Measurements from ENCODE around the gene ZNF90. TPM values are rescaled to one million over a fixed set of nuclear protein-coding genes. Genes with fewer than 3 reads are reported as not detected.
"Not testable (repeated sequence)": the region's sequence is repeated elsewhere in the genome, so short reads cannot be mapped to it uniquely, and the experiment has no call there.

The ZNF90 gene
- total RNA-seq, 1 donor from 2014 or later = 39.2 TPM

- no peak for DNase-seq (ENCODE audit: low spot score)
These were observed 25.4 kb downstream of the ZNF90 start for GRCh38 chr19:20103091-20103740.

GRCh38 chr19:20107301-20107700, 29.5 kb downstream of the ZNF90 start:
- DNase-seq (ENCODE audit: low spot score) = no peak

DNA sequence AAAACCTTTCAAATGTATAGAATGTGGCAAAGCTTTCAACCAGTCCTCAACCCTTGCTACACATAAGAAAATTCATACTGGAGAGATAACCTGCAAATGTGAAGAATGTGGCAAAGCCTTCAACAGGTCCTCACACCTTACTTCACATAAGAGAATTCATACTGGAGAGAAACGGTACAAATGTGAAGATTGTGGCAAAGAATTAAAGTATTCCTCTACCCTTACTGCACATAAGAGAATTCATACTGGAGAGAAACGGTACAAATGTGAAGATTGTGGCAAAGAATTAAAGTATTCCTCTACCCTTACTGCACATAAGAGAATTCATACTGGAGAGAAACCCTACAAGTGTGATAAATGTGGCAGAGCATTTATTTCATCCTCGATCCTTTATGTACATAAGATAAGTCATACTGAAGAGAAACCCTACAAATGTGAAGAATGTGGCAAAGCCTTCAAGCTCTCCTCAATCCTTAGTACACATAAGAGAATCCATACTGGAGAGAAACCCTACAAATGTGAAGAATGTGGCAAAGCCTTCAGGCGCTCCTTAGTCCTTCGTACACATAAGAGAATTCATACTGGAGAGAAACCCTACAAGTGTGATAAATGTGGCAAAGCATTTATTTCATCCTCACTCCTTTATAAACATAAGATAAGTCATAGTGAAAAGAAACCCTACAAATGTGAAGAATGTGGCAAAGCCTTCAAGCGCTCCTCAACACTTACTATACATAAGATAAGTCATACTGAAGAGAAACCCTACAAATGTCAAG, 40.5 kb downstream of the ZNF90 start:
- DNase-seq (ENCODE audit: low spot score) = not testable (repeated sequence)

DNA sequence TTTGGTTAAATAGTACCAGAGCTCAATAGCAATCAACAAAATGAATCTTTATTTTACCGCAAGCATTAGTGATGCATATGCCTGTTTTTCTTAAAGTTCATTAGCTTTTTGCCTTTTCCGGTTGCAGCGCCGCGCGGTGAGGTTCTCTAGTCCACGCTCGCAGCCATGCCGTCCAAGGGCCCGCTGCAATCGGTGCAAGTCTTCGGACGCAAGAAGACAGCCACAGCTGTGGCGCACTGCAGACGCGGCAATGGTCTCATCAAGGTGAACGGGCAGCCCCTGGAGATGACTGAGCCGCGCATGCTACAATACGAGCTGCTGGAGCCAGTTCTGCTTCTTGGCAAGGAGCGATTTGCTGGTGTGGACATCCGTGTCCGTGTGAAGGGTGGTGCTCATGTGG, 47.1 kb downstream of the ZNF90 start:
- DNase-seq (ENCODE audit: low spot score) = no peak

GRCh38 chr19:20132933-20133332, 55.1 kb downstream of the ZNF90 start:
- not testable (repeated sequence) for DNase-seq (ENCODE audit: low spot score)

DNA sequence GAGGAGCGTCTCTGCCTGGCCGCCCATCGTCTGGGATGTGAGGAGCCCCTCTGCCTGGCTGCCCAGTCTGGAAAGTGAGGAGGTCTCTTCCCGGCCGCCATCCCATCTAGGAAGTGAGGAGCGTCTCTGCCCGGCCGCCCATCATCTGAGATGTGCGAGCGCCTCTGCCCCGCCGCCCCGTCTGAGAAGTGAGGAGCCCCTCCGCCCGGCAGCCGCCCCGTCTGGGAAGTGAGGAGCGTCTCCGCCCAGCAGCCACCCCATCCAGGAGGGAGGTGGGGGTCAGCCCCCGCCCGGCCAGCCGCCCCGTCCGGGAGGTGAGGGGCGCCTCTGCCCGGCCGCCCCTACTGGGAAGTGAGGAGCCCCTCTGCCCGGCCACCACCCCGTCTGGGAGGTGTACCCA, 59.9 kb downstream of the ZNF90 start:
- not testable (repeated sequence) for DNase-seq (ENCODE audit: low spot score)

DNA sequence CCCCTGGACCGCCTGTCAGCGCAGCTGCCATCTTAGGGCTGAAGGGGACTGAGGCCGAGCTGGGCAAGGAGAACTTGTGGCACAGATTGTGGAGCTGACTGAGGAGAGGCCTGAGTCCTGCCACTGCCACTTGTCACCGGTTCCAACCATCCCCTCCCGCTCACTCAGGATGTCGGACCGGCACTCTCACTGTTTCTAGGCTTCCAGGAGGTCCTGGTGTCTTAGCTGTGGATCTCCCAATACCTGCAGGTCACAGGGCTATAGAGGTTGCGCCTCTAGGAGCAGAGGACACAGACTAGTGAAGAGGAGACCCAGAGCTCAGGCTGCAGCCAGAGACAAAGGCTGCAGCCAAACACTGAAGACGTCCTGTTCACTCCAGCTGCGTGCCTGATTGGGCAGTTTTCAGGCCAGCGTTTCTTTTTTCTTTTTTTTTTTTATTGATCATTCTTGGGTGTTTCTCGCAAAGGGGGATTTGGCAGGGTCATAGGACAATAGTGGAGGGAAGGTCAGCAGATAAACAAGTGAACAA, 73.9 kb downstream of the ZNF90 start:
- no peak for DNase-seq (ENCODE audit: low spot score)

- not testable (repeated sequence) for DNase-seq (ENCODE audit: low spot score)
These were observed 74.7 kb downstream of the ZNF90 start for GRCh38 chr19:20152506-20152905.

- DNase-seq (ENCODE audit: low spot score) = no peak
These were observed 75.5 kb downstream of the ZNF90 start for GRCh38 chr19:20153281-20153680.

GRCh38 chr19:20154636-20155035, 76.8 kb downstream of the ZNF90 start:
- no peak for DNase-seq (ENCODE audit: low spot score)

DNA sequence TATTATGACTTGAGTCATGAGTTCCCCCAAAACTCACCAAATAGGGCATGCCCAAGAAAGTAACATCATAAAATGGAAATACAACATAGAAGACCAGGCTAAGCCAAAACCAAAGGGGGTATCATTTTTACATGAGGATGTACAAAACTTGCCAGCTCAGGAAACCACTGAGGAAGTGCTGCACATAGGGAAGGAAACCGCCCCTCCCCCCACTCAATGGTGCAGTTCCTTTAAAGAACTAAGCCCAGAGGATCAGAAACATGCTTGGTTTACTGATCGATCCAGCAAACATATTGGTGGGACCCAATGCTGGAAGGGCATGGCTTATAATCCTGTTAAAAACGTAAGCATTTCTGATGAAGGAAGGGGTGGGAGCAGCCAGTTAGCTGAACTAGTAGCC, 85.0 kb downstream of the ZNF90 start:
- DNase-seq (ENCODE audit: low spot score) = no peak

GRCh38 chr19:20164456-20164855, 86.7 kb downstream of the ZNF90 start:
- no peak for DNase-seq (ENCODE audit: low spot score)

GRCh38 chr19:20165971-20166592, 88.3 kb downstream of the ZNF90 start:
- DNase-seq (ENCODE audit: low spot score) = peak; percentile 66

DNA sequence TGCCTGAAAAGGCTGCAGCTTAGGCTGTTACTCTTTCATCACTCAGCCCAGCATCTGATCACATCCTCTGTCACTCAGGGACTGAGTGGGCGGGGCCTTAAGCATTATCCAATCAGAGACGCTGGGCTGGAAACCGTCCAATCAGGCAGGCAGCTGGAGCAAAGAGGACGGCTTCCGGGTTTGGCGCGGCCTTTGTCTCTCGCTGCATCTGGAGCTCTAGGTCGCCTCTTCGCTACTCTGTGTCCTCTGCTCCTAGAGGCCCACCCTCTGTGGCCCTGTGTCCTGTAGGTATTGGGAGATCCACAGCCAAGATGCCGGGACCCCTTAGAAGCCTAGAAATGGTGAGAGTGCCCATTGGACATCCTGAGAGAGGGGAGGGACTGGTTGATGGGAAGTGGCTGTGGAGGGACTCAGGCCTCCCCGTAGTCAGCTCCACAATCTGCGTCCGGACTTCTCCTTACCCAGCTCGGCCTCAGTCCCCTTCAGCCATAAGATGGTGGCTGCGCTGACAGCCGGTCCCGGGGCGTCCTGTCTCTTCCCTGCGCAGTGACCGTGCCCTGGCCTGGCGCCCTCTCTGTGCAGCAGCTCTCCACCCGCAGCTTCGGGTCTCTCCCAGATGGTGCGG, 89.3 kb downstream of the ZNF90 start, which contains the start of gene ZNF486:
Gene ZNF486, plus strand, starts transcription at position 195 of the 625 bp plus-strand sequence. Its CDS starts 117 bp downstream, at position 312.
- DNase-seq (ENCODE audit: low spot score) = peak; percentile 98

DNA sequence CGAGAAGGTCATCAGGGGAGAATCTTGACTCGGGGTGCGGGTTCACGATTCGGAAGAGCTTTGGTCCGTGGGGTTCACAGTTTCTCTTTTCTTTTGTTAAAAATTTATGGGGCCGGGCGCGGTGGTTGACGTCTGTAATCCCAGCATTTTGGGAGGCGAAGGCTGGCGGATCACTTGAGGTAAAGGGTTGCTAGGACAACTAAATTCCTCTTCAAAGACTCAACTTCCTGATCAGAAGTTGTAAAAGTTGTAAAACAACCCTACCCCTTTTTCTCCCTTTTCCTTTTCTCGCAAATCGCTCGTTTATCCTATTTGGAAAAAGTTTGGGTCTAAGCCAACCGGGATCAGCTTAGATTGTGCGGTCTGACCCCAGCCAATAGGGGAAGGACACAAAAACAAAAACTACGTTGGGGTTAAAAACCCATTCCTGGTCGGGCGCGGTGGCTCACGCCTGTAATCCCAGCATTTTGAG, 89.9 kb downstream of the ZNF90 start:
- DNase-seq (ENCODE audit: low spot score) = no peak

Other genes with a start within 250 kb of the ZNF90 start
- gene ZNF253, start 212.1 kb upstream of the ZNF90 start, total RNA-seq = 27.5 TPM
- gene ZNF93, start 177.1 kb upstream of the ZNF90 start, total RNA-seq = 11.4 TPM
- 26.2 TPM for gene ZNF682, start 38.5 kb upstream of the ZNF90 start, total RNA-seq
- gene ZNF486, start 89.2 kb downstream of the ZNF90 start, total RNA-seq = 65.9 TPM